HepG2 (cell line): ENCODE data around the gene MATN1. TPM values are rescaled to one million over a fixed set of nuclear protein-coding genes. Genes with fewer than 3 reads are reported as not detected.

Source experiments
- ELF3 ChIP-seq: IDR thresholded peaks from 2 replicates; pipeline ENCODE4 v1.6.1; 2016; ENCODE audit warnings: missing genetic modification reagents, missing compliant biosample characterization
- ETV6 ChIP-seq: sonication (generic); formaldehyde crosslinking; conservative IDR thresholded peaks from 2 replicates; pipeline ENCODE4 v1.4.0; 2020; ENCODE audit warnings: missing genetic modification reagents
- GABPA ChIP-seq, 2 experiments: IDR thresholded peaks; 2 replicates each; pipeline ENCODE4 v1.6.1; 2011 to 2016; ENCODE audit warnings: low read depth in 2 of 2, low read length in 1 of 2, missing biosample characterization in 1 of 2, missing genetic modification characterization in 1 of 2
- POGZ ChIP-seq: sonication (generic); formaldehyde crosslinking; IDR thresholded peaks from 2 replicates; pipeline ENCODE4 v1.4.0; 2020; ENCODE audit warnings: mild to moderate bottlenecking, missing genetic modification reagents
- SETDB1 ChIP-seq: sonication (generic); formaldehyde crosslinking; IDR thresholded peaks from 2 replicates; pipeline ENCODE4 v1.5.1; 2020; ENCODE audit warnings: missing genetic modification reagents, mild to moderate bottlenecking, borderline replicate concordance
- SP5 ChIP-seq: IDR thresholded peaks from 2 replicates; pipeline ENCODE4 v1.6.1; 2016; ENCODE audit warnings: low read depth, borderline replicate concordance
- U2AF1 ChIP-seq: fragments of 200-400 bp; formaldehyde crosslinking; optimal IDR thresholded peaks from 2 replicates; pipeline ENCODE3; 2017; ENCODE audit warnings: mild to moderate bottlenecking, low read depth, low read length
- ZBTB1 ChIP-seq: sonication (generic); formaldehyde crosslinking; IDR thresholded peaks from 2 replicates; pipeline ENCODE4 v1.4.0; 2020; ENCODE audit warnings: missing genetic modification reagents, borderline replicate concordance
- ZBTB7B ChIP-seq: sonication (generic); formaldehyde crosslinking; IDR thresholded peaks from 2 replicates; pipeline ENCODE4 v1.4.0; 2020; ENCODE audit warnings: missing genetic modification reagents
- ZNF160 ChIP-seq: sonication (generic); formaldehyde crosslinking; IDR thresholded peaks from 2 replicates; pipeline ENCODE4 v1.8.0; 2022; ENCODE audit warnings: mild to moderate bottlenecking, inconsistent platforms, missing genetic modification reagents
- ZNF772 ChIP-seq: sonication (generic); formaldehyde crosslinking; IDR thresholded peaks from 2 replicates; pipeline ENCODE4 v1.5.0; 2020; ENCODE audit warnings: mild to moderate bottlenecking, missing genetic modification reagents
- ZNF878 ChIP-seq: sonication (generic); formaldehyde crosslinking; IDR thresholded peaks from 2 replicates; pipeline ENCODE4 v1.8.1; 2023; ENCODE audit warnings: mild to moderate bottlenecking, missing genetic modification reagents, moderate library complexity
- ZSCAN21 ChIP-seq: sonication (generic); formaldehyde crosslinking; IDR thresholded peaks from 2 replicates; pipeline ENCODE4 v1.8.0; 2022; ENCODE audit warnings: mild to moderate bottlenecking, missing genetic modification reagents, moderate library complexity, borderline replicate concordance
- polyA plus RNA-seq, 8 experiments: library from polyadenylated mRNA; depleted of rRNA in 3 of 8; stranded (reverse) in 7 of 8; unstranded in 1 of 8; fragments of >200 nt; fragmentation: Illumina TruSeq in 4 of 8; extraction: Trizol in 4 of 8; gene quantifications; 2 replicates each; pipeline versions ENCODE4 v1.2.1 to v1.2.3, GENCODE V29; 2011 to 2016; ENCODE audit warnings: low read depth in 4 of 8, missing spikeins in 1 of 8, mixed read lengths in 1 of 8; ENCODE audit not compliant: insufficient read depth in 1 of 8
- total RNA-seq, 5 experiments: library from RNA; depleted of rRNA; stranded (reverse); fragments of >200 nt; fragmentation: Illumina TruSeq; extraction: Trizol; gene quantifications; 2 replicates each; pipeline ENCODE4 v1.2.3, GENCODE V29; 2016; ENCODE audit warnings: low read depth in 1 of 5
- TF ChIP-seq, protein P1 (sequence below): sonication (generic); formaldehyde crosslinking; IDR thresholded peaks from 2 replicates; pipeline ENCODE4 v1.4.0; 2020; ENCODE audit warnings: missing genetic modification reagents, mild to moderate bottlenecking, borderline replicate concordance
- TF ChIP-seq, protein P2 (sequence below): sonication (generic); formaldehyde crosslinking; IDR thresholded peaks from 2 replicates; pipeline ENCODE4 v1.5.0; 2020; ENCODE audit warnings: missing genetic modification reagents, mild to moderate bottlenecking, borderline replicate concordance
- TF ChIP-seq, protein P3 (sequence below): sonication (generic); formaldehyde crosslinking; IDR thresholded peaks from 2 replicates; pipeline ENCODE4 v1.9.0; 2021; ENCODE audit warnings: missing genetic modification reagents, mild to moderate bottlenecking, borderline replicate concordance
- TF ChIP-seq, protein P4 (sequence below): sonication (generic); formaldehyde crosslinking; IDR thresholded peaks from 2 replicates; pipeline ENCODE4 v1.5.0; 2020; ENCODE audit warnings: missing genetic modification reagents
- TF ChIP-seq, protein P5 (sequence below): sonication (generic); formaldehyde crosslinking; IDR thresholded peaks from 2 replicates; pipeline ENCODE4 v1.5.1; 2020; ENCODE audit warnings: missing genetic modification reagents, mild to moderate bottlenecking, borderline replicate concordance
- TF ChIP-seq, protein P6 (sequence below): IDR thresholded peaks from 2 replicates; pipeline ENCODE4 v1.6.1; 2018; ENCODE audit warnings: missing genetic modification reagents, mild to moderate bottlenecking, missing compliant biosample characterization

MATN1 gene
- total and polyA plus RNA-seq, 2 of the 13 experiments (the other 11 are each of a cell fraction or from before 2014, with no cell fraction given), result 0.04 to 0.05 TPM

DNA sequence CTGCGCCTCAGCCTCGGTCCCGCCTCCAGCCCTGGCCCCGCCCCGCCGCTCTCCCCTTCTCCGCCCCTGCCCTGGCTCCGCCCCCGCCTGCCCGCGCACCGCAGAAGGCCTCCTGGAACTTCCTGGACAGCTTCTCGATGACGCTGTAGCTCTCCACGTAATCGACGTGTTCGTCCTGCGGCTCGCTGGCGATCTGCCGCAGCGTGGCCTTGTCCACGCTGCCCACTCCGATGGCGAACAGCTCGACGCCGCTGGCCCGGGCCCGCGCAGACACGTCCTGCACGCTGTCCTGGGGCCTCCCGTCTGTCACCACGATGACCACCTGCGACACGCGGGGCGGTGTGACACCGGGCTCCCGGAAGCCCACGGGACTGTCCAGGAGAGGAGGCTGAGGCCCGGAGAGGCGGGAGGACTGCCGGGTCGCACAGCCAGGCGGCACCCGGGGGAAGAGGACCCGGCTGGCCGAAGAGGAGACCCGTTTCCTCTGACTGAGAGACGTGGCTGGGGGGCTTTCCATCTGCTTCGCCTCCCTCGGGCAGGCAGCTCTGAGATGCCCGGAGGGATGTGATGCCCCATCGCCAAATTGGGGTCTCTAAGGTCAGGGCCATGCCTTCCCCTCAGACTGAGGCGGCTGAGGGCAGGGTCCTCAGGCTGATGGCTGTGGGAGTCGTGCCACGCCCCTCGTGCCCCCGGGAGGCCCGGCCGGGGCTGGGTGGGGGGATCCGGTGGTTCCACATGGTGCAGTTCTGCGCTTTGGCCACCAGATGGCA, 4.6 kb downstream of the MATN1 start (continued):
- TF ChIP-seq ZBTB7B (CRISPR knock-in tag) (peak; percentile 95), ELF3 (CRISPR knock-in tag) (peak; percentile 73), SETDB1 (CRISPR knock-in tag) (peak; percentile 91; the same call in 1 of the 2 replicates), ZNF772 (CRISPR knock-in tag) (0 out of 2 replicates have a peak, but pooled peaks have one; percentile 27), ZNF878 (CRISPR knock-in tag) (peak; percentile 61; the same call in 1 of the 2 replicates), SP5 (CRISPR knock-in tag) (no peak; the same call in 1 of the 2 replicates), ZSCAN21 (CRISPR knock-in tag) (peak; percentile 76; the same call in 1 of the 2 replicates), ZBTB1 (CRISPR knock-in tag) (0 out of 2 replicates have a peak, but pooled peaks have one; percentile 57), GABPA (IDR thresholded peaks at IDR 0.05; ENCODE audit: low read depth, low read length) (no peak), GABPA (CRISPR knock-in tag; IDR thresholded peaks at IDR 0.05; ENCODE audit: low read depth) (no peak), ZNF160 (CRISPR knock-in tag) (0 out of 2 replicates have a peak, but pooled peaks have one; percentile 66), U2AF1 (peak; percentile 43), ETV6 (CRISPR knock-in tag) (peak; percentile 62; the same call in 1 of the 2 replicates), POGZ (peak; percentile 44)
- TF ChIP-seq, protein P1, sequence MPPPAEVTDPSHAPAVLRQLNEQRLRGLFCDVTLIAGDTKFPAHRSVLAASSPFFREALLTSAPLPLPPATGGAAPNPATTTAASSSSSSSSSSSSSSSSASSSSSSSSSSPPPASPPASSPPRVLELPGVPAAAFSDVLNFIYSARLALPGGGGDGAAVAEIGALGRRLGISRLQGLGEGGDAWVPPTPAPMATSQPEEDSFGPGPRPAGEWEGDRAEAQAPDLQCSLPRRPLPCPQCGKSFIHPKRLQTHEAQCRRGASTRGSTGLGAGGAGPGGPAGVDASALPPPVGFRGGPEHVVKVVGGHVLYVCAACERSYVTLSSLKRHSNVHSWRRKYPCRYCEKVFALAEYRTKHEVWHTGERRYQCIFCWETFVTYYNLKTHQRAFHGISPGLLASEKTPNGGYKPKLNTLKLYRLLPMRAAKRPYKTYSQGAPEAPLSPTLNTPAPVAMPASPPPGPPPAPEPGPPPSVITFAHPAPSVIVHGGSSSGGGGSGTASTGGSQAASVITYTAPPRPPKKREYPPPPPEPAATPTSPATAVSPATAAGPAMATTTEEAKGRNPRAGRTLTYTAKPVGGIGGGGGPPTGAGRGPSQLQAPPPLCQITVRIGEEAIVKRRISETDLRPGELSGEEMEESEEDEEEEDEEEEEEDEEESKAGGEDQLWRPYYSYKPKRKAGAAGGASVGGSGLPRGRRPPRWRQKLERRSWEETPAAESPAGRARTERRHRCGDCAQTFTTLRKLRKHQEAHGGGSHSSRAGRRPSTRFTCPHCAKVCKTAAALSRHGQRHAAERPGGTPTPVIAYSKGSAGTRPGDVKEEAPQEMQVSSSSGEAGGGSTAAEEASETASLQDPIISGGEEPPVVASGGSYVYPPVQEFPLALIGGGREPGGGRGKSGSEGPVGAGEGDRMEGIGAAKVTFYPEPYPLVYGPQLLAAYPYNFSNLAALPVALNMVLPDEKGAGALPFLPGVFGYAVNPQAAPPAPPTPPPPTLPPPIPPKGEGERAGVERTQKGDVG, result no peak
- TF ChIP-seq, protein P2, sequence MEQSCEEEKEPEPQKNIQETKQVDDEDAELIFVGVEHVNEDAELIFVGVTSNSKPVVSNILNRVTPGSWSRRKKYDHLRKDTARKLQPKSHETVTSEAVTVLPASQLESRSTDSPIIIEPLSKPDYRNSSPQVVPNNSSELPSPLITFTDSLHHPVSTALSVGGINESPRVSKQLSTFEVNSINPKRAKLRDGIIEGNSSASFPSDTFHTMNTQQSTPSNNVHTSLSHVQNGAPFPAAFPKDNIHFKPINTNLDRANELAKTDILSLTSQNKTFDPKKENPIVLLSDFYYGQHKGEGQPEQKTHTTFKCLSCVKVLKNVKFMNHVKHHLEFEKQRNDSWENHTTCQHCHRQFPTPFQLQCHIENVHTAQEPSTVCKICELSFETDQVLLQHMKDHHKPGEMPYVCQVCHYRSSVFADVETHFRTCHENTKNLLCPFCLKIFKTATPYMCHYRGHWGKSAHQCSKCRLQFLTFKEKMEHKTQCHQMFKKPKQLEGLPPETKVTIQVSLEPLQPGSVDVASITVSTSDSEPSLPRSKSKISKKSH (CRISPR knock-in tag), result no peak
- TF ChIP-seq, protein P3, sequence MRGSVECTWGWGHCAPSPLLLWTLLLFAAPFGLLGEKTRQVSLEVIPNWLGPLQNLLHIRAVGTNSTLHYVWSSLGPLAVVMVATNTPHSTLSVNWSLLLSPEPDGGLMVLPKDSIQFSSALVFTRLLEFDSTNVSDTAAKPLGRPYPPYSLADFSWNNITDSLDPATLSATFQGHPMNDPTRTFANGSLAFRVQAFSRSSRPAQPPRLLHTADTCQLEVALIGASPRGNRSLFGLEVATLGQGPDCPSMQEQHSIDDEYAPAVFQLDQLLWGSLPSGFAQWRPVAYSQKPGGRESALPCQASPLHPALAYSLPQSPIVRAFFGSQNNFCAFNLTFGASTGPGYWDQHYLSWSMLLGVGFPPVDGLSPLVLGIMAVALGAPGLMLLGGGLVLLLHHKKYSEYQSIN (CRISPR knock-in tag), result no peak
- TF ChIP-seq, protein P4, sequence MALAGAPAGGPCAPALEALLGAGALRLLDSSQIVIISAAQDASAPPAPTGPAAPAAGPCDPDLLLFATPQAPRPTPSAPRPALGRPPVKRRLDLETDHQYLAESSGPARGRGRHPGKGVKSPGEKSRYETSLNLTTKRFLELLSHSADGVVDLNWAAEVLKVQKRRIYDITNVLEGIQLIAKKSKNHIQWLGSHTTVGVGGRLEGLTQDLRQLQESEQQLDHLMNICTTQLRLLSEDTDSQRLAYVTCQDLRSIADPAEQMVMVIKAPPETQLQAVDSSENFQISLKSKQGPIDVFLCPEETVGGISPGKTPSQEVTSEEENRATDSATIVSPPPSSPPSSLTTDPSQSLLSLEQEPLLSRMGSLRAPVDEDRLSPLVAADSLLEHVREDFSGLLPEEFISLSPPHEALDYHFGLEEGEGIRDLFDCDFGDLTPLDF (CRISPR knock-in tag), result 0 out of 2 replicates have a peak, but pooled peaks have one; percentile 27
- TF ChIP-seq, protein P5, sequence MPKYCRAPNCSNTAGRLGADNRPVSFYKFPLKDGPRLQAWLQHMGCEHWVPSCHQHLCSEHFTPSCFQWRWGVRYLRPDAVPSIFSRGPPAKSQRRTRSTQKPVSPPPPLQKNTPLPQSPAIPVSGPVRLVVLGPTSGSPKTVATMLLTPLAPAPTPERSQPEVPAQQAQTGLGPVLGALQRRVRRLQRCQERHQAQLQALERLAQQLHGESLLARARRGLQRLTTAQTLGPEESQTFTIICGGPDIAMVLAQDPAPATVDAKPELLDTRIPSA (CRISPR knock-in tag), result no peak
- TF ChIP-seq, protein P6, sequence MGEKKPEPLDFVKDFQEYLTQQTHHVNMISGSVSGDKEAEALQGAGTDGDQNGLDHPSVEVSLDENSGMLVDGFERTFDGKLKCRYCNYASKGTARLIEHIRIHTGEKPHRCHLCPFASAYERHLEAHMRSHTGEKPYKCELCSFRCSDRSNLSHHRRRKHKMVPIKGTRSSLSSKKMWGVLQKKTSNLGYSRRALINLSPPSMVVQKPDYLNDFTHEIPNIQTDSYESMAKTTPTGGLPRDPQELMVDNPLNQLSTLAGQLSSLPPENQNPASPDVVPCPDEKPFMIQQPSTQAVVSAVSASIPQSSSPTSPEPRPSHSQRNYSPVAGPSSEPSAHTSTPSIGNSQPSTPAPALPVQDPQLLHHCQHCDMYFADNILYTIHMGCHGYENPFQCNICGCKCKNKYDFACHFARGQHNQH, result peak; percentile 80
